Panc1 (cell line): ENCODE data around the gene DPYSL5. TPM values are rescaled to one million over a fixed set of nuclear protein-coding genes. Genes with fewer than 3 reads are reported as not detected.

Experiments used
- ATAC-seq: fragments of 200-7000 bp; cut with Tn5 transposase; 2 replicates; pipeline ENCODE4 v1.9.1; 2020; ENCODE audit warnings: mild to moderate bottlenecking, moderate library complexity
- BruUV-seq: library from RNA; stranded (reverse); fragments of 400-500 nt; replicated peaks from 2 replicates; lab custom pipeline; 2021; lab: Mats Ljungman, UMichigan
- CTCF ChIA-PET: fragments of 300-600 bp; sonication (Branson Sonifier 250); formaldehyde crosslinking; loops from one replicate; lab custom pipeline; 2022; ENCODE audit warnings: antibody characterized with exemption; lab: Charles Lee
- POLR2A ChIA-PET: fragments of 300-600 bp; sonication (Branson Sonifier 250); formaldehyde crosslinking; loops from one replicate; lab custom pipeline; 2022; ENCODE audit warnings: antibody characterized with exemption; lab: Charles Lee
- DNase-seq: peaks from one replicate; pipeline ENCODE4 v3.0.0-alpha.2; 2010; ENCODE audit warnings: low read depth, low spot score
- H3K27ac ChIP-seq: 2 replicates; pipeline ENCODE4 v1.5.1; 2011; ENCODE audit warnings: mild to moderate bottlenecking, low read length, inconsistent platforms
- H3K27me3 ChIP-seq: fragments of 200-500 bp; sonication (Bioruptor generic); 2 replicates; pipeline ENCODE4 v1.6.0; 2014; ENCODE audit warnings: low read length, inconsistent platforms; ENCODE audit not compliant: control insufficient read depth, insufficient read depth
- H3K36me3 ChIP-seq: fragments of 200-500 bp; sonication (Bioruptor generic); 2 replicates; pipeline ENCODE4 v1.5.1; 2014; ENCODE audit warnings: inconsistent platforms, mild to moderate bottlenecking, low read length, moderate library complexity; ENCODE audit not compliant: control insufficient read depth, insufficient read depth
- H3K4me1 ChIP-seq: 2 replicates; pipeline ENCODE4 v1.5.1; 2011; ENCODE audit warnings: inconsistent platforms, mild to moderate bottlenecking, low read length, moderate library complexity; ENCODE audit not compliant: control insufficient read depth, insufficient read depth
- H3K4me3 ChIP-seq, 2 experiments: 2 replicates each; pipeline ENCODE4 v1.5.1; 2011 to 2012; ENCODE audit warnings: low read depth in 2 of 2, low read length in 2 of 2, mild to moderate bottlenecking in 2 of 2, inconsistent platforms in 1 of 2, moderate library complexity in 1 of 2
- H3K9me3 ChIP-seq: fragments of 200-500 bp; sonication (Bioruptor generic); 2 replicates; pipeline ENCODE4 v1.5.1; 2014; ENCODE audit warnings: low read depth, mild to moderate bottlenecking, inconsistent platforms, low read length, moderate library complexity; ENCODE audit not compliant: control insufficient read depth, insufficient read depth
- POLR2AphosphoS5 ChIP-seq: IDR thresholded peaks from 2 replicates; pipeline ENCODE4 v1.6.1; 2012; ENCODE audit warnings: mild to moderate bottlenecking, low read depth, low read length, moderate library complexity
- SIN3A ChIP-seq: IDR thresholded peaks from 2 replicates; pipeline ENCODE4 v1.6.1; 2012; ENCODE audit warnings: low read depth, mild to moderate bottlenecking, low read length, moderate library complexity, borderline replicate concordance; ENCODE audit not compliant: insufficient read depth
- TCF7L2 ChIP-seq: IDR thresholded peaks from 2 replicates; pipeline ENCODE4 v1.6.1; 2011; ENCODE audit warnings: mild to moderate bottlenecking, low read depth, low read length, inconsistent platforms
- in situ Hi-C: cut with HindIII; loops from 2 replicates; pipeline ENCODE4 v1.10.0; 2016; ENCODE audit warnings: low sequenced_read_pairs, low pct_unique_long_range_greater_than_20kb
- intact Hi-C: fragments of 100-400 bp; cut with micrococcal nuclease; formaldehyde crosslinking; loops from one replicate; pipeline ENCODE4 v1.10.0; 2022; ENCODE audit not compliant: unreplicated experiment
- total RNA-seq: library from RNA; stranded (reverse); gene quantifications from one replicate; pipeline ENCODE4 v1.2.1, GENCODE V29; 2021; ENCODE audit not compliant: unreplicated experiment
- TF ChIP-seq, protein P1 (sequence below), 2 experiments: IDR thresholded peaks; 2 replicates each; pipeline ENCODE4 v1.6.1; 2011 to 2012; ENCODE audit warnings: low read depth in 2 of 2, control low read depth in 1 of 2, low read length in 1 of 2, mild to moderate bottlenecking in 1 of 2, moderate library complexity in 1 of 2; ENCODE audit not compliant: insufficient read depth in 1 of 2
- TF ChIP-seq, protein P2 (sequence below): fragments of 450-650 bp; IDR thresholded peaks from 2 replicates; pipeline ENCODE4 v1.5.1; 2017; ENCODE audit warnings: mild to moderate bottlenecking

DPYSL5 gene
- total RNA-seq, 1 experiment from 2014 or later: 0.31 TPM

DNA sequence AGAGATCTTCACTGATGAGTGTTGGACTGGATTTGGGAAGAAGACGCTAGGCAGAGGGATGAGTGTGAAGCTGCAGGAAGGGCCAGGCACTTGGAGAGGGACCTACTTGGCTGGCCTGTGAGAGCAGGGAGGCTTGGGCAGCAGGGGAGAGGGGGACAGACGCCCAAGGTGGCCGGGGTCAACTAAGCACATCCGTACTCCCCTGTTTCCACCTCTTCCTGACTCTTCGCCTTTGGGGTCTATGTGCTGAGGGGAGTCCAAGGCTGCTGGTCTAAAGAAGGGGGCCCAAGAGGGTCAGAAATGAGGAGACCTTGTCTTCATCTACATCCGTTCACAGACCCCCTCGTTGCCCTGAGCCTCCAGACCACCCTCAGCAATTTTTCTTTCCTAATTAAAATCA, 16.7 kb downstream of the DPYSL5 start:
- in situ Hi-C loops: no loop called here
- H3K27me3 ChIP-seq: peaks cover 13% of the 10 kb centered on the region
- ChIA-PET CTCF (no interaction called here), POLR2A (no interaction called here)
- no peaks in the 10 kb centered on the region for H3K36me3 ChIP-seq
- BruUV-seq: no TSS peak
- ATAC-seq: no peak
- TF ChIP-seq, protein P1, sequence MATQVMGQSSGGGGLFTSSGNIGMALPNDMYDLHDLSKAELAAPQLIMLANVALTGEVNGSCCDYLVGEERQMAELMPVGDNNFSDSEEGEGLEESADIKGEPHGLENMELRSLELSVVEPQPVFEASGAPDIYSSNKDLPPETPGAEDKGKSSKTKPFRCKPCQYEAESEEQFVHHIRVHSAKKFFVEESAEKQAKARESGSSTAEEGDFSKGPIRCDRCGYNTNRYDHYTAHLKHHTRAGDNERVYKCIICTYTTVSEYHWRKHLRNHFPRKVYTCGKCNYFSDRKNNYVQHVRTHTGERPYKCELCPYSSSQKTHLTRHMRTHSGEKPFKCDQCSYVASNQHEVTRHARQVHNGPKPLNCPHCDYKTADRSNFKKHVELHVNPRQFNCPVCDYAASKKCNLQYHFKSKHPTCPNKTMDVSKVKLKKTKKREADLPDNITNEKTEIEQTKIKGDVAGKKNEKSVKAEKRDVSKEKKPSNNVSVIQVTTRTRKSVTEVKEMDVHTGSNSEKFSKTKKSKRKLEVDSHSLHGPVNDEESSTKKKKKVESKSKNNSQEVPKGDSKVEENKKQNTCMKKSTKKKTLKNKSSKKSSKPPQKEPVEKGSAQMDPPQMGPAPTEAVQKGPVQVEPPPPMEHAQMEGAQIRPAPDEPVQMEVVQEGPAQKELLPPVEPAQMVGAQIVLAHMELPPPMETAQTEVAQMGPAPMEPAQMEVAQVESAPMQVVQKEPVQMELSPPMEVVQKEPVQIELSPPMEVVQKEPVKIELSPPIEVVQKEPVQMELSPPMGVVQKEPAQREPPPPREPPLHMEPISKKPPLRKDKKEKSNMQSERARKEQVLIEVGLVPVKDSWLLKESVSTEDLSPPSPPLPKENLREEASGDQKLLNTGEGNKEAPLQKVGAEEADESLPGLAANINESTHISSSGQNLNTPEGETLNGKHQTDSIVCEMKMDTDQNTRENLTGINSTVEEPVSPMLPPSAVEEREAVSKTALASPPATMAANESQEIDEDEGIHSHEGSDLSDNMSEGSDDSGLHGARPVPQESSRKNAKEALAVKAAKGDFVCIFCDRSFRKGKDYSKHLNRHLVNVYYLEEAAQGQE (IDR thresholded peaks at IDR 0.05; ENCODE audit: insufficient read depth in 1 of 2, low read depth in 2 of 2, low read length in 1 of 2): no peak
- TF ChIP-seq, protein P2, sequence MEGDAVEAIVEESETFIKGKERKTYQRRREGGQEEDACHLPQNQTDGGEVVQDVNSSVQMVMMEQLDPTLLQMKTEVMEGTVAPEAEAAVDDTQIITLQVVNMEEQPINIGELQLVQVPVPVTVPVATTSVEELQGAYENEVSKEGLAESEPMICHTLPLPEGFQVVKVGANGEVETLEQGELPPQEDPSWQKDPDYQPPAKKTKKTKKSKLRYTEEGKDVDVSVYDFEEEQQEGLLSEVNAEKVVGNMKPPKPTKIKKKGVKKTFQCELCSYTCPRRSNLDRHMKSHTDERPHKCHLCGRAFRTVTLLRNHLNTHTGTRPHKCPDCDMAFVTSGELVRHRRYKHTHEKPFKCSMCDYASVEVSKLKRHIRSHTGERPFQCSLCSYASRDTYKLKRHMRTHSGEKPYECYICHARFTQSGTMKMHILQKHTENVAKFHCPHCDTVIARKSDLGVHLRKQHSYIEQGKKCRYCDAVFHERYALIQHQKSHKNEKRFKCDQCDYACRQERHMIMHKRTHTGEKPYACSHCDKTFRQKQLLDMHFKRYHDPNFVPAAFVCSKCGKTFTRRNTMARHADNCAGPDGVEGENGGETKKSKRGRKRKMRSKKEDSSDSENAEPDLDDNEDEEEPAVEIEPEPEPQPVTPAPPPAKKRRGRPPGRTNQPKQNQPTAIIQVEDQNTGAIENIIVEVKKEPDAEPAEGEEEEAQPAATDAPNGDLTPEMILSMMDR: no peak
- TF ChIP-seq SIN3A (no peak), TCF7L2 (no peak), POLR2AphosphoS5 (no peak)
- H3K9me3 ChIP-seq: no peaks in the 10 kb centered on the region
- DNase-seq: no peak
- intact Hi-C loops: no loop called here
- H3K27ac ChIP-seq: no peak overlapping the region
- no peaks in the 10 kb centered on the region for H3K4me1 ChIP-seq
- no peak overlapping the region for H3K4me3 ChIP-seq

DNA sequence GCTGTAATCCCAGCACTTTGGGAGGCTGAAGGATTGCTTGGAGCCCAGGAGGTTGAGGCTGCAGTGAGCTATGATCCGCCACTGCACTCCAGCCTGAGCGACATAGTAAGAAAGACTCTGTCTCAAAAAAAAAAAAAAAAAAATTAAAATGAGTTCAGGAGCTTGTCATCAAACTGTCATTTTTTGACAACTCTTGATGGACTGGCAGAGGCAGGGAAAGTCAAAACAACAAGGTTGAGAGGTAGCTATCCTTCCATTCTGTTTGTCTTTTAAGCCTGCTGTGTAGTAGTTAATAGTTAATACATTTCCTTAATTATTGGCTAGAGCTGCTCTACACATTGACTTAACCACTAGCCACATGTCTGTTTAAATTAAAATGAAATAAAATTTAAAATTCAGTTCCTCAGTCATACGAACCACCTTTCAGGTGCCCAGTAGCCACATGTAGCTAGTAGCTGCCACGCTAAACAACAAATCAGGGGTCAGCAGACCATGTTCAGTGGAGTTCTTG, 22.7 kb downstream of the DPYSL5 start:
- TF ChIP-seq TCF7L2 (no peak), POLR2AphosphoS5 (no peak), SIN3A (no peak)
- TF ChIP-seq, protein P1 (IDR thresholded peaks at IDR 0.05; ENCODE audit: insufficient read depth in 1 of 2, low read depth in 2 of 2, low read length in 1 of 2): no peak
- TF ChIP-seq, protein P2: no peak

More for the DNA sequence above, 22.7 kb downstream of the DPYSL5 start:
- Histone ChIP-seq H3K27ac (no peak overlapping the region), H3K4me1 (no peaks in the 10 kb centered on the region), H3K36me3 (no peaks in the 10 kb centered on the region), H3K27me3 (peaks cover 19% of the 10 kb centered on the region; the same call in 1 of the 2 replicates), H3K9me3 (no peaks in the 10 kb centered on the region), H3K4me3 (no peak overlapping the region)
- ATAC-seq (no peak), DNase-seq (no peak)
- in situ Hi-C loops (no loop called here), intact Hi-C loops (no loop called here)
- POLR2A ChIA-PET: no interaction called here
- BruUV-seq: no TSS peak
- CTCF ChIA-PET: no interaction called here
